PFSK-1 (cell line): ENCODE measurements around the gene ARHGAP6.

Experiments used
- FOXP2 ChIP-seq: optimal IDR thresholded peaks from 2 replicates; pipeline ENCODE3; 2011; ENCODE audit warnings: borderline replicate concordance, control low read depth, inconsistent platforms; ENCODE audit not compliant: insufficient read depth; ENCODE audit errors: extremely low read length, extremely low read depth
- POLR2AphosphoS5 ChIP-seq: IDR thresholded peaks from 2 replicates; pipeline ENCODE4 v1.6.1; 2012; ENCODE audit warnings: low read depth, mild to moderate bottlenecking, control low read depth, low read length, moderate library complexity
- SIN3A ChIP-seq: IDR thresholded peaks from 2 replicates; pipeline ENCODE4 v1.6.1; 2012; ENCODE audit warnings: mild to moderate bottlenecking, low read length, moderate library complexity, borderline replicate concordance; ENCODE audit not compliant: insufficient read depth
- TAF1 ChIP-seq: IDR thresholded peaks from 2 replicates; pipeline ENCODE4 v1.6.1; 2012; ENCODE audit warnings: low read length, control low read depth, borderline replicate concordance; ENCODE audit not compliant: insufficient read depth
- TF ChIP-seq, protein P1 (sequence below), 2 experiments: IDR thresholded peaks; 2 replicates each; pipeline versions ENCODE4 v1.6.1 to v1.8.0; 2011 to 2012; ENCODE audit warnings: low read depth in 2 of 2, low read length in 2 of 2, control low read depth in 1 of 2, inconsistent platforms in 1 of 2, mild to moderate bottlenecking in 1 of 2, moderate library complexity in 1 of 2; ENCODE audit not compliant: insufficient read depth in 1 of 2

ARHGAP6 gene

GRCh38 chrX:11309220-11309619, 356.5 kb downstream of the ARHGAP6 start:
- TF ChIP-seq SIN3A (no peak), FOXP2 (no peak), POLR2AphosphoS5 (no peak), TAF1 (no peak)
- TF ChIP-seq, protein P1, sequence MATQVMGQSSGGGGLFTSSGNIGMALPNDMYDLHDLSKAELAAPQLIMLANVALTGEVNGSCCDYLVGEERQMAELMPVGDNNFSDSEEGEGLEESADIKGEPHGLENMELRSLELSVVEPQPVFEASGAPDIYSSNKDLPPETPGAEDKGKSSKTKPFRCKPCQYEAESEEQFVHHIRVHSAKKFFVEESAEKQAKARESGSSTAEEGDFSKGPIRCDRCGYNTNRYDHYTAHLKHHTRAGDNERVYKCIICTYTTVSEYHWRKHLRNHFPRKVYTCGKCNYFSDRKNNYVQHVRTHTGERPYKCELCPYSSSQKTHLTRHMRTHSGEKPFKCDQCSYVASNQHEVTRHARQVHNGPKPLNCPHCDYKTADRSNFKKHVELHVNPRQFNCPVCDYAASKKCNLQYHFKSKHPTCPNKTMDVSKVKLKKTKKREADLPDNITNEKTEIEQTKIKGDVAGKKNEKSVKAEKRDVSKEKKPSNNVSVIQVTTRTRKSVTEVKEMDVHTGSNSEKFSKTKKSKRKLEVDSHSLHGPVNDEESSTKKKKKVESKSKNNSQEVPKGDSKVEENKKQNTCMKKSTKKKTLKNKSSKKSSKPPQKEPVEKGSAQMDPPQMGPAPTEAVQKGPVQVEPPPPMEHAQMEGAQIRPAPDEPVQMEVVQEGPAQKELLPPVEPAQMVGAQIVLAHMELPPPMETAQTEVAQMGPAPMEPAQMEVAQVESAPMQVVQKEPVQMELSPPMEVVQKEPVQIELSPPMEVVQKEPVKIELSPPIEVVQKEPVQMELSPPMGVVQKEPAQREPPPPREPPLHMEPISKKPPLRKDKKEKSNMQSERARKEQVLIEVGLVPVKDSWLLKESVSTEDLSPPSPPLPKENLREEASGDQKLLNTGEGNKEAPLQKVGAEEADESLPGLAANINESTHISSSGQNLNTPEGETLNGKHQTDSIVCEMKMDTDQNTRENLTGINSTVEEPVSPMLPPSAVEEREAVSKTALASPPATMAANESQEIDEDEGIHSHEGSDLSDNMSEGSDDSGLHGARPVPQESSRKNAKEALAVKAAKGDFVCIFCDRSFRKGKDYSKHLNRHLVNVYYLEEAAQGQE (IDR thresholded peaks at IDR 0.05; ENCODE audit: insufficient read depth in 1 of 2, low read depth in 2 of 2, low read length in 2 of 2), result no peak

GRCh38 chrX:11305641-11306040, 360.1 kb downstream of the ARHGAP6 start:
- TF ChIP-seq FOXP2, result no peak
- TF ChIP-seq SIN3A, result no peak
- TF ChIP-seq, protein P1 (IDR thresholded peaks at IDR 0.05; ENCODE audit: insufficient read depth in 1 of 2, low read depth in 2 of 2, low read length in 2 of 2), result no peak
- TF ChIP-seq TAF1, result no peak
- TF ChIP-seq POLR2AphosphoS5, result no peak

DNA sequence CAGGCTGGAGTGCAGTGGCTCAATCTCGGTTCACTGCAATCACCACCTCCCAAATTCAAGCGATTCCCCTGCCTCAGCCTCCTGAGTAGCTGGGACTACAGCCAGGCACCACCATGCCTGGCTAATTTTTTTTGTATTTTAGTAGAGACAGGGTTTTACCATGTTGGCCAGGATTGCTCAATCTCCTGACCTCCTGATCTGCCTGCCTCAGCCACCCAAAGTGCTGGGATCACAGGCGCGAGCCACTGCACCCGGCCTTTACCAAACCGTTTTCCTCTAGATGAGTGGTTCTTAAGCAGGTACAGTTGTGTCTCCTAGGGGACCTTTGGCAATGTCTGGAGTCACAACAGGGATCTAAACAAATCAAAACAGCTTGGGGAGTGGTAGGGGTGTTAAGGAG, 360.9 kb downstream of the ARHGAP6 start:
- TF ChIP-seq FOXP2, result no peak
- TF ChIP-seq, protein P1 (IDR thresholded peaks at IDR 0.05; ENCODE audit: insufficient read depth in 1 of 2, low read depth in 2 of 2, low read length in 2 of 2), result no peak
- no peak for TF ChIP-seq POLR2AphosphoS5
- TF ChIP-seq SIN3A, result no peak
- TF ChIP-seq TAF1, result no peak

DNA sequence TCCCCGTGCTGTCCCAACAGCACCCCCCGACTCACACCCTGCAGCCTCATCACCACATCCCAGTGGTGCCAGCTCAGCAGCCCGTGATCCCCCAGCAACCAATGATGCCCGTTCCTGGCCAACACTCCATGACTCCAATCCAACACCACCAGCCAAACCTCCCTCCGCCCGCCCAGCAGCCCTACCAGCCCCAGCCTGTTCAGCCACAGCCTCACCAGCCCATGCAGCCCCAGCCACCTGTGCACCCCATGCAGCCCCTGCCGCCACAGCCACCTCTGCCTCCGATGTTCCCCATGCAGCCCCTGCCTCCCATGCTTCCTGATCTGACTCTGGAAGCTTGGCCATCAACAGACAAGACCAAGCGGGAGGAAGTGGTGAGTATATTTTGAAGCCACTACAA, 367.1 kb downstream of the ARHGAP6 start:
- no peak for TF ChIP-seq POLR2AphosphoS5
- TF ChIP-seq SIN3A, result no peak
- TF ChIP-seq TAF1, result no peak
- TF ChIP-seq FOXP2, result no peak
- TF ChIP-seq, protein P1 (IDR thresholded peaks at IDR 0.05; ENCODE audit: insufficient read depth in 1 of 2, low read depth in 2 of 2, low read length in 2 of 2), result no peak

GRCh38 chrX:11296051-11296450, 369.7 kb downstream of the ARHGAP6 start:
- no peak for TF ChIP-seq TAF1
- TF ChIP-seq, protein P1 (IDR thresholded peaks at IDR 0.05; ENCODE audit: insufficient read depth in 1 of 2, low read depth in 2 of 2, low read length in 2 of 2), result no peak
- TF ChIP-seq FOXP2, result no peak
- TF ChIP-seq SIN3A, result no peak
- TF ChIP-seq POLR2AphosphoS5, result no peak
